ENCODE measurements around the gene FBXO39.

Gene FBXO39

DNA sequence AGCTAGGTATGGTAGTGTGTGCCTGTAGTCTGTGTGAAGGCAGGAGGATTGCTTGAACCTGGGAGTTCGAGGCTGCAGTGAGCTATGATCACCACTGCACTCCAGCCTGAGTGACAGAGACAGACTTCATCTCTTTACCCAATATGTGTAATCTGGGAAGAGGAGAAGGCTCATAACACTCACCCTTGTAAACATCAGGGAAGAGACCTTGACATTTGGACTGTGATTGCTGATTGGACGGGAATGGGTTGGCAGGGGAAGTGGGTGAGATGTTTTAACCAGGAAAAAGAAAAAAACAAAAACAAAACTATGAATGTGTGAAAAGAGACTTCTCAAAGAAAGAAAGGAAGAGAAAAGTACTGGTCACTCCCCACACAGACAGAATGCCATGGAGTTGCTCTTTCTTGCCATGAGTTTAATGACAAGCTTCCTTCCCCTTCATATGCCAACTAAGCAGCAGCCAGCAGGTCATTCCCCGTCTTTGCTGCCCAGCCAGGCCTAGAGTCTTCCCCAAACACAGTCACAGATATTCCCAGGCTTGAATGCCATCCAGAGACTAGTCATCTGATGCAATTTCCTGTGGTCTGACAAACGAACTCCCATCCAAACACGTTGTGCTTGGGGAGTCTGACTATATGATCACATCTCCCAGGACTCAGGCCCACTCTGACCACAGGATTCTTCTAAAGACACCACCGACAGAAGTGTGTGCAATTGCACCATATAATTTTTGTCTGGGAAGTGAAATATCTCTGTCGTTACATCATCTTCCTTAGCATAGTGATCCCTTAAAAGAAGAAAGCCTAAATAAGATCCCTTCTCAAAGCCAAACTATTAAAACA is 23.7 kb upstream of the FBXO39 start:
- Histone ChIP-seq H3K27ac (ENCODE audit: low read length) (no peak overlapping the region), H3K36me3 (replicated peaks; ENCODE audit: low read depth, low read length) (no peaks in the 10 kb centered on the region), H3K4me3 (ENCODE audit: low read length) (no peak overlapping the region), H3K9me3 (ENCODE audit: insufficient read depth, low read length) (no peaks in the 10 kb centered on the region), H2AFZ (ENCODE audit: low read depth, low read length) (no peak overlapping the region), H4K20me1 (ENCODE audit: insufficient read depth, low read length) (no peaks in the 10 kb centered on the region), H3K4me1 (ENCODE audit: low read length) (peaks cover 6% of the 10 kb centered on the region; the same call in 1 of the 2 replicates), H3K4me2 (ENCODE audit: low read length) (no peak overlapping the region), H3K9ac (ENCODE audit: low read length) (no peak overlapping the region), H3K27me3 (ENCODE audit: low read depth, low read length) (no peaks in the 10 kb centered on the region), H3K79me2 (ENCODE audit: low read length) (no peaks in the 10 kb centered on the region)
- TF ChIP-seq, protein P1, sequence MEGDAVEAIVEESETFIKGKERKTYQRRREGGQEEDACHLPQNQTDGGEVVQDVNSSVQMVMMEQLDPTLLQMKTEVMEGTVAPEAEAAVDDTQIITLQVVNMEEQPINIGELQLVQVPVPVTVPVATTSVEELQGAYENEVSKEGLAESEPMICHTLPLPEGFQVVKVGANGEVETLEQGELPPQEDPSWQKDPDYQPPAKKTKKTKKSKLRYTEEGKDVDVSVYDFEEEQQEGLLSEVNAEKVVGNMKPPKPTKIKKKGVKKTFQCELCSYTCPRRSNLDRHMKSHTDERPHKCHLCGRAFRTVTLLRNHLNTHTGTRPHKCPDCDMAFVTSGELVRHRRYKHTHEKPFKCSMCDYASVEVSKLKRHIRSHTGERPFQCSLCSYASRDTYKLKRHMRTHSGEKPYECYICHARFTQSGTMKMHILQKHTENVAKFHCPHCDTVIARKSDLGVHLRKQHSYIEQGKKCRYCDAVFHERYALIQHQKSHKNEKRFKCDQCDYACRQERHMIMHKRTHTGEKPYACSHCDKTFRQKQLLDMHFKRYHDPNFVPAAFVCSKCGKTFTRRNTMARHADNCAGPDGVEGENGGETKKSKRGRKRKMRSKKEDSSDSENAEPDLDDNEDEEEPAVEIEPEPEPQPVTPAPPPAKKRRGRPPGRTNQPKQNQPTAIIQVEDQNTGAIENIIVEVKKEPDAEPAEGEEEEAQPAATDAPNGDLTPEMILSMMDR (IDR thresholded peaks at IDR 0.05; ENCODE audit: low read depth, low read length) = no peak
- TF ChIP-seq EZH2phosphoT487 (IDR thresholded peaks at IDR 0.05; ENCODE audit: low read depth) = no peak

- H3K4me1 ChIP-seq (ENCODE audit: low read length) = peaks cover 6% of the 10 kb centered on the region; the same call in 1 of the 2 replicates
- no peak overlapping the region for H3K4me2 ChIP-seq (ENCODE audit: low read length)
- no peaks in the 10 kb centered on the region for H4K20me1 ChIP-seq (ENCODE audit: insufficient read depth, low read length)
- no peaks in the 10 kb centered on the region for H3K9me3 ChIP-seq (ENCODE audit: insufficient read depth, low read length)
- H3K27ac ChIP-seq (ENCODE audit: low read length) = no peak overlapping the region
- no peak overlapping the region for H3K4me3 ChIP-seq (ENCODE audit: low read length)
- no peaks in the 10 kb centered on the region for H3K79me2 ChIP-seq (ENCODE audit: low read length)
- H3K9ac ChIP-seq (ENCODE audit: low read length) = no peak overlapping the region
- no peaks in the 10 kb centered on the region for H3K27me3 ChIP-seq (ENCODE audit: low read depth, low read length)
- no peak overlapping the region for H2AFZ ChIP-seq (ENCODE audit: low read depth, low read length)
- H3K36me3 ChIP-seq (replicated peaks; ENCODE audit: low read depth, low read length) = no peaks in the 10 kb centered on the region
- TF ChIP-seq EZH2phosphoT487 (IDR thresholded peaks at IDR 0.05; ENCODE audit: low read depth) = no peak
- TF ChIP-seq, protein P1 (IDR thresholded peaks at IDR 0.05; ENCODE audit: low read depth, low read length) = no peak
Observed at GRCh38 chr17:6753006-6753445, 23.0 kb upstream of the FBXO39 start.

DNA sequence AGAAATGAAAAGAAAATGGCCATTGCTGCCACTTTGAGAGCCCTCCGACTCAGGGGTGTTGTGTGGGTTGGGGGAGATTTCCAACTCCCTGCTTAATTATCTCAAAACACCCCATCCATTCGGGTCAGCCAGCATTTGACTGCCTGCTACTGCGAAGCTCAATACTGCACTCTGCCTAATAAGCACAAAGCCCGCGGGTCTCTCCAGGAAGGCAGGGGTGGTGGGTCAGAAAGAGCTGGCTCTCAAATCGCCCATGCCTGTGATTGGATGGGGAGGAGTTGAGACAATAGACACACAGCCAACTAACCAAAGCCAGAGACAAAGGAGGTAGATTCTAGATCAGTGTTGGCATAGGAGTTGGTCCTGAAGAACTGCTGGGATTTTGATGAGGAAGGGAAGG is 22.5 kb upstream of the FBXO39 start:
- H3K4me1 ChIP-seq (ENCODE audit: low read length) = peaks cover 6% of the 10 kb centered on the region; the same call in 1 of the 2 replicates

GRCh38 chr17:6755281-6755680 is 20.7 kb upstream of the FBXO39 start:
- no peaks in the 10 kb centered on the region for H3K9me3 ChIP-seq (ENCODE audit: insufficient read depth, low read length)
- H3K4me2 ChIP-seq (ENCODE audit: low read length) = peak overlapping the region; percentile 64
- peaks cover 6% of the 10 kb centered on the region; the same call in 1 of the 2 replicates for H3K4me1 ChIP-seq (ENCODE audit: low read length)
- no peaks in the 10 kb centered on the region for H4K20me1 ChIP-seq (ENCODE audit: insufficient read depth, low read length)
- H3K79me2 ChIP-seq (ENCODE audit: low read length) = no peaks in the 10 kb centered on the region
- H3K27ac ChIP-seq (ENCODE audit: low read length) = no peak overlapping the region
- no peak overlapping the region for H3K9ac ChIP-seq (ENCODE audit: low read length)
- no peak overlapping the region for H2AFZ ChIP-seq (ENCODE audit: low read depth, low read length)
- no peaks in the 10 kb centered on the region for H3K36me3 ChIP-seq (replicated peaks; ENCODE audit: low read depth, low read length)
- H3K4me3 ChIP-seq (ENCODE audit: low read length) = no peak overlapping the region
- no peaks in the 10 kb centered on the region for H3K27me3 ChIP-seq (ENCODE audit: low read depth, low read length)
- TF ChIP-seq EZH2phosphoT487 (IDR thresholded peaks at IDR 0.05; ENCODE audit: low read depth) = no peak
- TF ChIP-seq, protein P1 (IDR thresholded peaks at IDR 0.05; ENCODE audit: low read depth, low read length) = no peak

More for the DNA sequence above, 22.5 kb upstream of the FBXO39 start:
- H3K4me3 ChIP-seq (ENCODE audit: low read length) = no peak overlapping the region
- H4K20me1 ChIP-seq (ENCODE audit: insufficient read depth, low read length) = no peaks in the 10 kb centered on the region
- no peaks in the 10 kb centered on the region for H3K27me3 ChIP-seq (ENCODE audit: low read depth, low read length)
- no peak overlapping the region for H2AFZ ChIP-seq (ENCODE audit: low read depth, low read length)
- H3K4me2 ChIP-seq (ENCODE audit: low read length) = no peak overlapping the region
- TF ChIP-seq, protein P1 (IDR thresholded peaks at IDR 0.05; ENCODE audit: low read depth, low read length) = no peak
- TF ChIP-seq EZH2phosphoT487 (IDR thresholded peaks at IDR 0.05; ENCODE audit: low read depth) = no peak
- no peaks in the 10 kb centered on the region for H3K9me3 ChIP-seq (ENCODE audit: insufficient read depth, low read length)
- H3K27ac ChIP-seq (ENCODE audit: low read length) = no peak overlapping the region
- H3K9ac ChIP-seq (ENCODE audit: low read length) = no peak overlapping the region
- no peaks in the 10 kb centered on the region for H3K36me3 ChIP-seq (replicated peaks; ENCODE audit: low read depth, low read length)
- H3K79me2 ChIP-seq (ENCODE audit: low read length) = no peaks in the 10 kb centered on the region

All from OCI-LY3 (cell line).